ENCODE data around the gene SLX4IP. TPM values are rescaled to one million over a fixed set of nuclear protein-coding genes. Genes with fewer than 3 reads are reported as not detected.

The SLX4IP gene
- polyA plus RNA-seq, 1 experiment: 2.8 TPM

DNA sequence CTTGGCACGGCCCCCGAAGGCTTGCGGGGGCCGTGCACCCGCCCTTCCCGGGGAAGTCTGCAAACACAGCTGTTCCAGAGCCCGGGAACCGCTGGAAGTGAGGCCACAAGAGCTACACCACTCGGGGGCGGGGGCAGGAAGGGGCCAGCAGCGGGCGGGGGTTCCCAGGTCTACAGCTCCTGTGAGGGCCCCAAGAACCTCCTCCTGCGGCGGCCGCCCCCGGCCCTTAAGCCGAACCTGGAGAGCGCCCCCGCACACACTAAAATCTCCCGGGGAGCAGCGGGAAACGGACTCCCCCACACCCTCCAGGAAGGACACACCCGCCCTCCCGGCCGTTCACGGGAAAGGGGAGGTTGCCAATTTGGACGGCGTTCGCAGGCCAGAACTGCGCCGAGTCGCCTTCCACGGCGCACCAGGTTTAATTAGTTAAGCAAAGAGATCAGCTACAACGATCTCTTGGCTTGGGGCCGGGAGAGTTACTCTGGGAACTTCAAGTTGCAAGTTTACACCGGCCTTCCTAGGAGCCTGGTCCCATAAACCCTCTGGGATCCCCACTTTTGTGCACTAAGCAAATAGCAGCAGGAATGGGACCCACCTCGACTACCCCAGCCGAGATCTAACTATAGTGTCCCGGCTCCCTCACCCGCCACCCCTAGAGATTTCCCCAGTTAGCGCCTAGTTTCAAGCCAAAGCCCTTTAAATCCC is 237.0 kb downstream of the SLX4IP start:
- ChIA-PET POLR2A (interaction anchor here (0.6 to 2.4 kb wide), 20 partner anchors 13 to 564 kb away, joined by 3 to 13 read pairs (median 4); partner anchors contain the start of genes MKKS and SLX4IP), CTCF (interaction anchor here (0.8 to 2.3 kb wide), 28 partner anchors 13 to 874 kb away, joined by 3 to 21 read pairs (median 4); partner anchors contain the start of genes MKKS and SLX4IP)
- TF ChIP-seq, protein P1, sequence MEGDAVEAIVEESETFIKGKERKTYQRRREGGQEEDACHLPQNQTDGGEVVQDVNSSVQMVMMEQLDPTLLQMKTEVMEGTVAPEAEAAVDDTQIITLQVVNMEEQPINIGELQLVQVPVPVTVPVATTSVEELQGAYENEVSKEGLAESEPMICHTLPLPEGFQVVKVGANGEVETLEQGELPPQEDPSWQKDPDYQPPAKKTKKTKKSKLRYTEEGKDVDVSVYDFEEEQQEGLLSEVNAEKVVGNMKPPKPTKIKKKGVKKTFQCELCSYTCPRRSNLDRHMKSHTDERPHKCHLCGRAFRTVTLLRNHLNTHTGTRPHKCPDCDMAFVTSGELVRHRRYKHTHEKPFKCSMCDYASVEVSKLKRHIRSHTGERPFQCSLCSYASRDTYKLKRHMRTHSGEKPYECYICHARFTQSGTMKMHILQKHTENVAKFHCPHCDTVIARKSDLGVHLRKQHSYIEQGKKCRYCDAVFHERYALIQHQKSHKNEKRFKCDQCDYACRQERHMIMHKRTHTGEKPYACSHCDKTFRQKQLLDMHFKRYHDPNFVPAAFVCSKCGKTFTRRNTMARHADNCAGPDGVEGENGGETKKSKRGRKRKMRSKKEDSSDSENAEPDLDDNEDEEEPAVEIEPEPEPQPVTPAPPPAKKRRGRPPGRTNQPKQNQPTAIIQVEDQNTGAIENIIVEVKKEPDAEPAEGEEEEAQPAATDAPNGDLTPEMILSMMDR (IDR thresholded peaks at IDR 0.05; ENCODE audit: low read depth, low read length): no peak
- Histone ChIP-seq H3K9me3 (ENCODE audit: control insufficient read depth, insufficient read depth, low read length) (no peaks in the 10 kb centered on the region; the same call in 1 of the 2 replicates), H3K4me3 (ENCODE audit: low read depth, low read length) (peak overlapping the region; percentile 88), H3K27ac (ENCODE audit: low read depth, low read length) (peak overlapping the region; percentile 81), H3K27me3 (ENCODE audit: control insufficient read depth, insufficient read depth, low read length) (no peaks in the 10 kb centered on the region)
- DNase-seq (ENCODE audit: low read depth, low spot score): no peak

DNA sequence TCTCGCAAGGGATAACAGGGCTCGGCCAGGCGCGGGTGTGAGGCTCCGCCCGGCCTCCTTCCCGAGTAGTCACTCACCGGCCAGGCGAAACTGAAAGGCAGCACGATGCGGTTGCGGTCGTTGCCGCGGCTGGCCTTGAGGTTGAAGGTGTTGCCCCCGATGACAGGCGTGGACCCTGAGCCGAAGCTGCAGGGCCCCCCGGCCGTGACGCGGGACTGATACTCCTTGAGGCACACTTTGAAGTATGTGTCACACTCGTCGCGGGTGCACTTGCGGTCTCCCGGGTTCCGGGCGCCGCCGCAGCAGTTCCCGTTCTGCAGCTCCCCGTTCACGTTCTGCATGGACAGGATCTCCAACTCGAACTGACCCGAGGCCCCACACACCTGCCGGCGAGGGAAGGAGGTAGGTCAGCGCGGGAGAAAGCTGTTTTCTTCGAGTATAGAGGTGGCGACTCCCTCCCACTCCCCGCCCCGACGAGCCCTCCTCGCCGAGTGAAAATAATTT is 237.6 kb downstream of the SLX4IP start:
- DNase-seq (ENCODE audit: low read depth, low spot score): no peak
- peak overlapping the region; percentile 81 for H3K27ac ChIP-seq (ENCODE audit: low read depth, low read length)
- H3K27me3 ChIP-seq (ENCODE audit: control insufficient read depth, insufficient read depth, low read length): no peaks in the 10 kb centered on the region
- TF ChIP-seq, protein P1 (IDR thresholded peaks at IDR 0.05; ENCODE audit: low read depth, low read length): no peak
- ChIA-PET POLR2A (interaction anchor here (0.7 to 2.4 kb wide), 6 partner anchors 19 to 252 kb away, joined by 3 to 11 read pairs (median 5); no protein-coding TSS in a partner anchor), CTCF (interaction anchor here (2.1 kb wide), 1 partner anchor 871 kb away, joined by 21 read pairs; no protein-coding TSS in a partner anchor)
- H3K9me3 ChIP-seq (ENCODE audit: control insufficient read depth, insufficient read depth, low read length): no peaks in the 10 kb centered on the region; the same call in 1 of the 2 replicates
- peak overlapping the region; percentile 88 for H3K4me3 ChIP-seq (ENCODE audit: low read depth, low read length)

DNA sequence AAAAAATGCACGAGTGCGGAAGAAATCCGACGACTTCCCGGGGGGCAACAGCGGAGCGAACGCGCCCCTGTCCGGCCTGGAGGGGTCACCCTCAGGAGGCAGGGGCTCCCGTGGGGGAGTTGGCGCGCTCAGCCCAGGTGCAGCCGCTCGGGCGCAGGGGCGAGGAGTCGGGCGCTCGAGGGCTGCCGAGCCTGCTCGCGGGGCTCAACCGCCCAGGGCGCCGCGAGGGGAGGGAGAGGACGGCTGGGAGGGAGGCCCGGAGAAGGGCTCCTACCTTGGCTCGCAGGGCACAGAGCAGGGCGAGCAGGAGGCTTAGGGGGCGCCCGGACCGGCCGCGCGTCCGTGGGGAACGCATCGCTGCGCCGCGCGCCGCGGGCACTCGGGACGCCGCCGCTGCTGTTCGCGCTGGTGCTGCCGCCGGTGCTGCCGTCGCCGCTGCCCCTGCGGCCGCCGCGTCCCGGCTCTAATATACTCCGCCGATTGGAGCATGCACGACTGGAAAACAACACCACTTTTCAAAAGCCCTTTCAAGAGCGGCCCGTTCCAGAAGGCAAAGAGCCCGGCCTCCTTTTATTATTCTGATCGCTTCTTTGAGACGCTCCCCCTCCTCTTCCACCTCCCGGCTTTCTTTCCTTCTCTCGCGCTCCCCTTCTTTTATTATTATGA is 238.2 kb downstream of the SLX4IP start:
- no peaks in the 10 kb centered on the region; the same call in 1 of the 2 replicates for H3K9me3 ChIP-seq (ENCODE audit: control insufficient read depth, insufficient read depth, low read length)
- no peaks in the 10 kb centered on the region for H3K27me3 ChIP-seq (ENCODE audit: control insufficient read depth, insufficient read depth, low read length)
- TF ChIP-seq, protein P1 (IDR thresholded peaks at IDR 0.05; ENCODE audit: low read depth, low read length): no peak
- POLR2A ChIA-PET: interaction anchor here (0.7 to 1.6 kb wide), 10 partner anchors 20 to 494 kb away, joined by 3 to 8 read pairs (median 4); partner anchors contain the start of gene SLX4IP
- peak overlapping the region; percentile 81 for H3K27ac ChIP-seq (ENCODE audit: low read depth, low read length)
- H3K4me3 ChIP-seq (ENCODE audit: low read depth, low read length): peak overlapping the region; percentile 88
- no peak for DNase-seq (ENCODE audit: low read depth, low spot score)
- CTCF ChIA-PET: interaction anchor here (1.3 to 2.0 kb wide), 3 partner anchors 10 to 532 kb away, joined by 4 to 9 read pairs (median 7); no protein-coding TSS in a partner anchor

DNA sequence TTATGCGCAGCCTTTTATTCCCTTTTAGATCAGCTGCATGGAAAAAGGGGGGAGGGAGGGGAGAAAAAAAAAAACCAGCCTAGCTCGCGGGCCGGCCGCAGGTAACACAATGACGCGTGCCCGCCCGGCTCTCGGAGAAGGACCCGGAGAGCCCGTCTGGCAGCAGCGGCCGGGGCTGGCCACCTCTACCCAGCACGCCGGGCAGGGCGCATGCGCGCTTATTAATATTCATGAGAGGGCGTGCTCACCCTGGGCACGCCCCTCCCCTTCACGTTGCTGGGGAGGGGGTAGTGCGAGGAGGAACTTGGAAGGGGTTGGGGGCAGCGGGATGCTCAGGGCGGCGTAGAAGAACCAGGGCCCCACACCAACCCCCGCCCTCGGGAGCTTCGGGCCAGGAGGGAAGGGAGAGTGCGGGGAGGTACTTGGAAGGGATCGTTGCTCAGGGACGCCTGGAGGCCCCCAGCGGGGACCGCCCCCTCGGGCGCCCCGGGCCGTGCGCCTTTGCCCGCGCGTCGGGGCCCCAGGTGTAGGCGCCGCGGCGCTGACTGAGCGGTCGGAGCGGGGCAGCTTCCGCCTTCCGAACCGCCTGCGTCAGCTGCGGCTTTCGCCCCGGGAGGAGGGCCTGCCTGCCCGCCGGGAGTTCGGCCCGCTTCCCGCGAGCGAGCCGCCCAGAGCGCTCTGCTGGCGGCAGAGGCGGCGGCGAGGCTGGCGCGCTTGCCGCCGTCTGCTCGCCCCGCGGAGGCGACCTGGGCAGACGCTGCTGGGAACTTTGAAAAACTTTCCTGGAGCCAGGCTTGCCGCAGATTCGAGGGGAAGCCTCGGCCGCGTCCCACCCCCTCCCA is 239.0 kb downstream of the SLX4IP start, which contains the start of gene JAG1:
JAG1 (minus strand) TSS at position 158 of the 842 bp plus-strand sequence. CDS start 469 bp downstream, outside the sequence.
- Histone ChIP-seq H3K27me3 (ENCODE audit: control insufficient read depth, insufficient read depth, low read length) (no peaks in the 10 kb centered on the region), H3K9me3 (ENCODE audit: control insufficient read depth, insufficient read depth, low read length) (no peaks in the 10 kb centered on the region; the same call in 1 of the 2 replicates), H3K27ac (ENCODE audit: low read depth, low read length) (peak within 1 kb of the TSS; percentile 97), H3K4me3 (ENCODE audit: low read depth, low read length) (peak within 1 kb of the TSS; percentile 88)
- DNase-seq (ENCODE audit: low read depth, low spot score): peak; percentile 89
- TF ChIP-seq, protein P1 (IDR thresholded peaks at IDR 0.05; ENCODE audit: low read depth, low read length): no peak
- ChIA-PET POLR2A (interaction anchor here (0.6 to 1.6 kb wide), 9 partner anchors 65 to 493 kb away, joined by 3 to 8 read pairs (median 4); partner anchors contain the start of gene SLX4IP), CTCF (interaction anchor here (0.6 to 2.0 kb wide), 27 partner anchors 9 to 592 kb away, joined by 3 to 9 read pairs (median 3); no protein-coding TSS in a partner anchor)
